NCI-H2227 (cell line): ENCODE data around the gene S100Z.
"Not testable (repeated sequence)": the region's sequence is repeated elsewhere in the genome, so short reads cannot be mapped to it uniquely, and the experiment has no call there.

Experiments
- DNase-seq: peaks from one replicate; lab custom pipeline; 2025; ENCODE audit not compliant: unreplicated experiment; lab: John Stamatoyannopoulos, UW

The S100Z gene

DNA sequence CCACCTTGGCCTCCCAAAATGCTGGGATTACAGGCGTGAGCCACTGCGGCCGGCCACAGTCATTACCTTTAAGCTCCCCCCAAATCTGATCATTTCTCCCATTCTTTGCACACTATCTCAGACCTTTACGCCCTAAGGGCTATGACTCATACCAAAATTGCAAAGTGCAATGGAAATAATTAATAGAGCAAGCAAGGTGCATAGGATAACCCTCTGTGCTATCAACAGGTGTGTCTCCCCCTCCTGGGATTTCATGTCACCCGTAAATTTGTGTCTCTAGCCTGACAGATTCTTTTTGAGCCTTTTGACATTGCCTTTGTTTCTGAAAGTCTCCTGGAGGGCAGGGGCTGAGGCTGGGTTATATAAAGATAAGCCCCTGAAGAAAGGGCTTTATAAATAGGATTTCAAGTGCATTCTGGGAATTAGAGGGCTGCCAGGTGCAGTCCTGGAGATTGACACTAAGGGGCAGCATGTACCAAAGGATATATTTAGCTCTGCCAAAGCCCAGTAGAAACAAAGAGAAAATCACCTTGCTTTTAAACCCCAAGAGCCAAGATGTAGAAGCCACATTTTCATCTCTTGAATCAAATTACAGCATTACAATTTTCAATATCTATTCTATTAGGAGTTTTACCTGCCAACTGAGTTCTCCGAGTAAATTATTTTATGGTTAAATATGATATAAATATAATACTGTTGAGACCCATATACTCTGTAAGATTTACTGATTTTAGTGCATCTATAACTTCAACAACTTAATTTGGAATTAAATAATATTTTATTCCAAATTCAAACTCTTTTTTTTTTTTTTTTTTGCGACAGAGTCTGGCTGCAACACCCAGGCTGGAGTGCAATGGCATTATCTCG is 18.2 kb downstream of the S100Z start:
- peak; percentile 53 for DNase-seq

DNA sequence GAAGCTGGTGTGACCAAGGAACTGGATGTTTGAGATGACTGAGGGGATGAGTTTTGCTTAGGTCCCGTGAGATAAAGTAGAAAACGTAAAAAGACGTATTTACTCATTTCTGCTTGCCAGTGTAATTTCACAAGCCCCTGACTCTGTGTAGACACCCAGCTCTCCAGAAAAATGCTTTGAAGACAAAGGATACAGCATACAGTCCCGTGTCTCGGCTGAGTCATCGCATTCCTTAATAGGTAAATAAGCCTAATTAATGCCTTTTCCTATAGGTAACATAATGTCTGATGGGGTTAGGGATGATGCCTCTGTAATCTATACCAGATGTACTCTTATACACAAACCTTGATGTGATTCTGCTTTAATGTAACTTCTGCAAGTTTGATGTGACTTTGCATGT is 20.2 kb downstream of the S100Z start:
- no peak for DNase-seq

DNA sequence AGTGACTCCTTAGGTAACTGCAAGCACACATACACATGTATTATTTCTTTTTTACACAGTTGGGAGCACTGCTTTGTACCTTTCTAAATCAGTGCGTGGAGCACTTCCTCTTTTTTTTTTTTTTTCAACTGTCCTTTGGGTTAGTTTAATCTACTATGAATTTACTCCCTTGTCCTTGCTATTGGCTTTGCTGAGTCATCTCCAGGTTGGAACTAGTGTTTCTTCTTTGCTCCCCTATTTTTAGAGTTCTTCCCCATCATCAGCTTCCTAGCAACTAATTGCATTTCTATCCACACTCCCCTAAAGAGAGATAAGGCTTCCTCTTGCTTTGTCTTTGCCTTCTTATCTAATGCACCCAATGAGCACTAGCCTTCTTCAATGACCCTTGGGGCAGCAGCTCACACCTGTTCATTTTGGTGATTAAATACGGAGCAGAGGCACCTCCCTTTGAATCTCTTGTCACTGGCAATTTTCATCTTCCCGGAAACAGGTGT is 24.3 kb downstream of the S100Z start:
- DNase-seq: no peak

DNA sequence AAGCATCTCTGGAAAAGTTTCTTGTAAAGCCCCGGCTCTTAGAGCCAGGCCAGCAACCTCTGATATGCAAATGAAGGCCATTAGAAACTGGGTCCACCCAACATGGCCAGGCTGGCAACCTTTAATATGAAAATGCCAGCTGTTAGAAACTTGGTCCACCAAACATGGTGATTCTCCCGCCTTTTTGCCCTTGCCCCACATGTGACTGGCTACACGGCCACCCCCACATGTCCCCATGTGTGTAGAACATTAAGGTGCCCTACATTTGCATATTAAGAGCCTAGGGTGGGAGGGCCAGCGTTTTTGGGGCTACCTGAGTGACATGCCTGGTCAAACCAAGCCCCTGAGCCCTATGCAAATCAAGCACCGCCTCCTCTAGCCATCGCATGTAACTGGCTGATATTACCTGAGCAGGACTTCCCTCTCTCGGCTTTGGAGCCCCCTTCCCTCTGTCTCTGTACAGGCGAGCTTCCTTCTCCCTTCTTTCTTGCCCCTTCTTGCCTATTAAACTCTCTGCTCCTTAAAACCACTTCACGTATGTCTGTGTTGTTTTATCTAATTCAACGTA is 39.0 kb downstream of the S100Z start:
- DNase-seq: no peak

DNA sequence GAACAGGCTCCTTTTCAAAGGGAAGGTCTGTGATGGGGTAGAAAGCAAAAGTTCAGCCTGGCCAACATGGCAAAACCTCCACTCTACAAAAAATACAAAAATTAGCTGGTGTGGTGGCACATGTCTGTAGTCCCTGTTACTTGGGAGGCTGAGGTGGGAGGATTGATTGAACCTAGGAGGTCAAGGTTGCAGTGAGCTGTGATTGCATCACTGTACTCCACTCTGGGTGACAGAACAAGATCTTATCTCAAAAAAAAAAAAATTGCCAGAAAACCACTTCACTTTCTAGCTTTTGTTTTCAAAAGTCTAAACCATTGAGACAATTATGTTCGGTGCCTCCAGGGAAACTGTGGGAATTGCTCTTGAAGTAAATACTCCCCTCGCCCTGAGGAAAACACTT is 43.5 kb downstream of the S100Z start:
- DNase-seq: no peak

DNA sequence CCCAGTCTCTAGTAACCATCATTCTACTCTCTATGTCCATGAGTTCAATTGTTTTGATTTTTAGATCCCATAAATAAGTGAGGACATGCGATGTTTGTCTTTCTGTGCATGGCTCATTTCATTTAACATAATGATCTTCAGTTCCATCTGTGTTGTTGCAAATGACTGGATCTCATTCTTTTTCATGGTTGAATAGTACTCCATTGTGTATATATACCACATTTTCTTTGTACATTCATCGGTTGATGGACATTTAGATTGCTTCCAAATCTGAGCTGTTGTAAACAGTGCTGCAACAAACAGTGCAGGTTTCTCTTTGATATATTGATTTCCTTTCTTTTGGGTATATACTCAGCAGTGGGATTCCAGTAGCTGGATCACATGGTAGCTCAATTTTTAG is 46.4 kb downstream of the S100Z start:
- DNase-seq: no peak

DNA sequence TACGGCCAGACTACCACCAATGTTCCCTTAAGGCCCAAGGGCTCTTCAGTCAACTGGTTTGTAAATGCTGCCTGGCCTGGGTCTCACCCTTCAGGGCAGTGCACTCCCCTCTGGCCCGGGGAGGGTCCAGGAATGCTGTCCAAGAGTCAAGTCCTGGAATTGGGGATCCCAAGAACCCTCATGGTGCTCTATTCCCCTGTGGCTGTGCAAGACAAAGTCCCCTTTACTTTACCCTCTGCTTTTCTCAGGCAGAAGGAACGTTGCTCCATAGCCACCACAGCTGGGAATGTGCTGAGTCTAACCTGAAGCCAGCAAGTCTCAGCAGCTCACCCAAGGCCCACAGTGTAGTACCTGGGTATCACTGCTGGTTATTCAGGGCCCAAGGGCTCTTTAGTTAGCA is 51.7 kb downstream of the S100Z start:
- DNase-seq: no peak

DNA sequence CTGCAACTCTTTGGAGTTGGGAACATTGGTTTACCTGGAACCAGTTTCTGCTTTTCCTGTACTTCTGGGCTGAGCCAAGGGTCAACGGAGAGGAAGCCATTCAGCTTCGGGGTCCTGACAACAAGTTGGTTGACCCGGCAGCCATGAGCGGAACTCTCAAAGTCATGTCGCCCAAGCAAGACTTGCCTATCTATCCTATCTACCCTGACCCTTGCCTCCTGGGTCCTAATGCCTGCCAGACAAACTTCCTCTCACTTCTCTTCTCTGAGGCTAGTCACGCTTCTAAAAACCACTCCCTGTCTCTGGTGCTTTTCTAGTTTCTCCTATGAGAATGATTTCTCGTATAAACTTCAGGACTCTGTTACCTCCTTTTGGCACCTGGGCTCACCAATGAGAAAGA is 58.4 kb downstream of the S100Z start:
- DNase-seq: no peak

DNA sequence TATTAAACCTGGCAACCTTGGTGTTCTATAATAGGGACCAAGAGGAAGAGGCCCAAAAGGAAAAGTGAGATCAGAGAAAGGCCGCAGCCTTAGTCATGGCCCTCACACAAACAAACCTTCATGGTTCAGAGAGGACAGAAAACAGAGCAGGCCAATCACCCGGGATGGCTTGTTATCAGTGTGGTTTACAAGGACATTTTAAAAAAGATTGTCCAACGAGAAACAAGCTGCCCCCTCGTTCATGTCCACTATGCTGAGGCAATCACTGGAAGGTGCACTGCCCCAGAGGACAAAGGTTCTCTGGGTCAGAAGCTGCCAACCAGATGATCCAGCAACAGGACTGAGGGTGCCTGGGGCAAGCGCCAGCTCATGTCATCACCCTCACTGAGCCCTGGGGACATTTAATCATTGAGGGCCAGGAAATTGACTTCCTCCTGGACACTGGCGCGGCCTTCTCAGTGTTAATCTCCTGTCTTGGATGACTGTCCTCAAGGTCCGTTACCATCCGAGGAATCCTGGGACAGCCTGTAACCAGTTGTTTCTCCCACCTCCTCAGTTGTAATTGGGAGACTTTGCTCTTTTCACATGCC is 60.6 kb downstream of the S100Z start:
- DNase-seq: not testable (repeated sequence)

DNA sequence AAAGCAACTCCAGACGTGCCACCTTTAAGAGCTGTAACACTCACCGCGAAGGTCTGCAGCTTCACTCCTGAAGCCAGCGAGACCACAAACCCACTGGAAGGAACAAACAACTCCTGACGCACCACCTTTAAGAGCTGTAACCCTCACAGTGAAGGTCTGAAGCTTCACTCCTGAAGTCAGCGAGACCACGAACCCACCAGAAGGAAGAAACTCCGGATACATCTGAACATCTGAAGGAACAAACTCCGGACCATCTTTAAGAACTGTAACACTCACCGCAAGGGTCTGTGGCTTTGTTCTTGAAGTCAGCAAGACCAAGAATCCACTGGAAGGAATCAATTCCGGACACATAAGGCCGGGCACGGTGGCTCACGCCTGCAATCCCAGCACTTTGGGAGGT is 64.9 kb downstream of the S100Z start:
- DNase-seq: not testable (repeated sequence)

DNA sequence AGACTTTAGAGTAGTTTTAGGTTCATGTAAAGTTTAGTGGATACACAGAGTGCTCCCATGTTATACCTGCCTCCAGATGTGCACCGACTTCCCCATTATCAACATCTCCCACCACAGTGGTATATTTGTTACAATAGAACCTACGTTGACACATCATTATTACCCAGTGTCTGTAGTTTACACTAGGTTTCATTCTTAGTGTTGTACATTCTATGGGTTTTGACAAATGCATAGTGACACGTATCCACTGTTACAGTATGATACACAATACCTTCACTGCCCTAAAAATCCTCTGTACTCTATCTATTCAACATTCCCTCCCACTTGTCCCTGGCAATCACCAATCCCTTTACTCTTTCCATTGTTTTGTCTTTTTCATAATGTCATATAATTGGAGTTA is 68.7 kb downstream of the S100Z start:
- no peak for DNase-seq

DNA sequence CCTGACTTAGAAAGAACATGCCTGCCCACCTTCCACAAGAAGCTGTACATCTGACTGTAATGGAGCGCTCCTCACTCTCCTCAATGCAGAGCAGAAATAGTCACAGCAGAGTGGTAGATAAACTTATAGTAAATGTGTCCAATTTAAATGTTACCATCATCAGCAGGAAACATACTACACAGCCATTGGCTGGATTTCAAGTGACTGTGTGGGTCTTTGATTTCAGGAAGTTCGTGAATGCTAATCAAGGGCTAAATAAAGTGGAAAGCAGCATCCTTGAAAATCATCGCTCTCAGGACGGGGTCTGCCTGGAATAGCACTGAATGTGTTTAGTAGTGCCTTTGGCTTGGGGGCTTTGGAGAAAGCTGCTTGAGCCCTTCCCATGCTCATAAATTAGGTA is 70.7 kb downstream of the S100Z start:
- no peak for DNase-seq

DNA sequence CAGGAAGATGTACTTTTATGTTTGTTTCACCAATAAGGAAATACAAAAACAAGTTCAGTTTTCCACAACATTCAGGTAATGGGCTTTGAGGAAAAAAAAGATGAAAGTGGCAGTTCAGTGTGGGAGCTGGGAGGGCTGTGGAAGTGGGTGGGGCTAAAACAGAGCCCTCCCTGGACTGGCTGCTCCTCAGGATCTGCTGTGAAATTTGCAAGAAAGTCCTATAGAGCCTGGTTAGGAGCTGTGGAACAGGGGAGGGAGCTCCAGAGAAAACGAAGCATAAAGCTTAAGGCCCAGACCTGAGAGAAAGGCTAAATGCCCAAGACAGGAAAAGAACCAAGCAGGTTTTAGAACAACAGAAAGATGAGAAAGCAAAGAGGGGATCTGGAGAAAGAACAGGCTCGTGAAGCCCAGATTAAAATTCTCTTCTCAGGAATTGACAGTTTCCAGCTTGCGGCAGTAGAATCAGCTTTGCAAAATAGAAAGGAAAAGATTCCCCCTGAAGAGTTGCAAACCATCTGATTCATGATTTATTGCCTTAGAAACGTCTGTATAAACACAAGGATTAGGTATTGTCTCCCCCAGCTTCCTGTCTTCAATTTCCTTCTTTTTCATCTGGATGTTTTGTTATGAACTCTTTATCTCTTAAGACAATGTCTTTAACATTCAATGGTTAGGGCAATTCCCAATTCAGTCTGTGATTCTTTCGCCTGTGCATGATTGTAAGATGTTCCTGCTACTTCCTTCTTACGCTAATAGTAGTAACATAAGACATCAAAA is 76.7 kb downstream of the S100Z start:
- no peak for DNase-seq

DNA sequence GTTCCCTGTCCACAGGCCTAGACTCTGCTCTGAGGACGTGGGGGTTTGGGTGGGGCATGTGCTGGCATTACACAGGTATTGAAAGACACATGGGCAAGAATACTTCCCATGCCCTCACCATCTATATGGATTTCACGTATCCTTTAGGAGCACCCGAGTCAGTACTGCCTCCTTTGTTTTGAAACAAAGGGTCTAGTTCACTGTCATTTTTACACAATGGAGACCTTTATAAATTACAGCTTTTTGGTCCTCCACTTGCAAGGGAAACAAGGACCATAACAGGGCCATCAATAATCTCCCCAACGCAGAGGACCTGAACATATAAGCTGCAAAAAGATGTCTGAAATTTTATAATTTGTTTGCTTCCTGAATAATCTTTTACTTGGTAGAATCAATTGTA is 78.1 kb downstream of the S100Z start:
- no peak for DNase-seq

DNA sequence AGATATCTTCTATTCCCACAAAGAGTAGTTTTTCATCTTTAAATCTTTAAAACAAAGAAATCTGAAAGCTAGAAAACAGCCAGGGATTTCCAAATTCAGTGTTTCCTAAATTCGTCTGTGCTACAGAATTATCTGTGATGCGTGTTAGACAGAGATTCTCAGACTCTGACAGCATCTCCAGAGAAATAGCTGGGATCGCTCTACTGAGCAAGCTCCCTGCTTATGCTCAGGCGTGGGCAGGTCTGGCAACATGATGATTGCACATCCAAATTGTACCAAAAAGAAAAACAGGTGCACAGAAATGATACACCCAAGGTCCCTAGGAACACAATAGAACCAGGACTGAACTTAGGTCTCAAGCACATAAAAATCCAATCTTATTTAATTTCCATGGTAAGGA is 80.3 kb downstream of the S100Z start:
- DNase-seq: no peak

DNA sequence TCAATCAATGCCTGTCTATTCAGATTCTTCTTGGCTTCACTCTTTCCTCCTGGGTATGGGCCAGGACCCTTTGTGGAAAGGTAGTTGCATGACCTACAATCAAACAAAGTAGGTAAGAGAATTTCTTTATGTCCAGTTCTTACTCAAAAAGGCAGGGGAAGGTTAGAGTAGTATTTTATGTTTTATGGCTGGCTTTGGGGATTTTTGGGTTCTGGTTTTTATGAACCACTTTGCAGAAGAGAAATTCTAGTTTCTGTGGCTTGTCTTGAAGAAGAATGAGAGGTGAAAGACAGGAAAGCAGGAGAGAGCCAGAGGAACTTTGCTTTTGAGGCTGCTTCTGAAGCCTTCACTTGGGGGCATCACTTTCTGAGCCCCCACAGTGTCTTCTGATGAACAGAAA is 88.4 kb downstream of the S100Z start:
- no peak for DNase-seq

DNA sequence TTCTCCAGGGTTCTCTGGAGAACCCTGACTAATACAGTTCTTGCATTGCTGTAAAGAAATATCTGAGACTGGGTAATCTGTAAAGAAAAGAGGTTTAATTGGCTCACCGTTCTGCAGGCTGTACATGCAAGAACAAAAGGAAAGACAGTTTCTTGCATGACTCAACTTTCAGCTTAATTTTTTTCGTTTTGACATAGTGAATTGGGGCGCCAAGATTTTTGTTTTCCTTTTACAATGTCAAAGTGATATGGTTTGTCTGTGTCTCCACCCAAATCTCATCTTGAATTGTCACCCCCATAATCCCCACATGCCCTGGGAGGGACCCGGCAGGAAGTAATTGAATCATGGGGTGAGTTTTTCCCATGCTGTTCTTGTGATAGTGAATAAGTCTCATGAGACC is 91.2 kb downstream of the S100Z start:
- DNase-seq: no peak

DNA sequence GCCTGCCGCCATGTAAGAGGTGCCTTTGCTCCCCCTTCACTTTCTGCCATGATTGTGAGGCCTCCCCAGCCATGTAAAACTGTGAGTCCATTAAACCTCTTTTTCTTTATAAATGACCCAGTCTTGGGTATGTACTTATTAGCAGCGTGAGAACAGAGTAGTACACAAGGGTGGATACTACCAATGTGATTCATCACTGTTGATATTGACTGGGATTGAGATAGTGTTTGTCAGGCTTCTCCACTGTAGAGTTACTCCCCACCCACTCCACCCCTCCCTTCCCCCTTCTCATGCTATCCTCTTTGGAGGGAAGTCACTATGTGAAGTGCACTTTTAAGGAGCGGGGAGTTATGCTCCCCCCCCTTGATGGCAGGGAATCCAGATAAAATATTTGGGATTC is 91.6 kb downstream of the S100Z start:
- no peak for DNase-seq

DNA sequence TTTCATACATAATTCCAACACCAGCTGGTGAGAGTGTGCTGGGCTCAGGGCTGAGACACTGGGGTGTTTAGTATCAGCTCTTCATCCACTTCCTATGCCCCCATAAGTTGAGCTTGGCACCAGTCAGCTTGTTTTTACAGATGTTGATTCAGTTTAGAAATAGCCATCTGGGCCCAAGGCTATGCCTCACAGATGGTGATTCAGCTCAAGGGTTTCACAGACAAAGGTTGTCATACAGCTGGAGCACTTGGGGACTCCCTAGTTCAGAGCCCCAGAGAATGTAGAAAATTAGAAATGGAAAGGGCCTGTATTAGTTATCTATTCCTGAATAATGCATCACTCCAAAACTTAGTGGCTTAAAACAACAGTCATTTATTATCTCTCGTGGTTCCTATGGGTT is 92.8 kb downstream of the S100Z start:
- DNase-seq: no peak

DNA sequence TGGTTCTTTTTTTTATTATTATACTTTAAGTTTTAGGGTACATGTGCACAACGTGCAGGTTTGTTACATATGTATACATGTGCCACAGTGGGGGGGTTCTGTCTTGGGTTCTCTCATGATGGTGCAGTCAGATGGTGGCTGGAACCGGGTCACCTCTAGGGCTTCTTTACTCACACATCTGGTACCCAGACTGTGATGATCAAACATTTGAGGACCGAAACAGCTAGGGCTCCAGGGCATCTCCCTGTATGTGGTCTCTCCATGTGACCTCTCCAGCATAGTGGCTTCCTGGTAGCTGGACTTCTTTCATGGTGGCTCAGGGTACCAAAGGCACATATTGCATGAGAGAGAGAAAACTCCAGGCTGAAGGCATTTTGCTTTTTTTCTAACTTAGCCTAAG is 93.2 kb downstream of the S100Z start:
- DNase-seq: no peak

DNA sequence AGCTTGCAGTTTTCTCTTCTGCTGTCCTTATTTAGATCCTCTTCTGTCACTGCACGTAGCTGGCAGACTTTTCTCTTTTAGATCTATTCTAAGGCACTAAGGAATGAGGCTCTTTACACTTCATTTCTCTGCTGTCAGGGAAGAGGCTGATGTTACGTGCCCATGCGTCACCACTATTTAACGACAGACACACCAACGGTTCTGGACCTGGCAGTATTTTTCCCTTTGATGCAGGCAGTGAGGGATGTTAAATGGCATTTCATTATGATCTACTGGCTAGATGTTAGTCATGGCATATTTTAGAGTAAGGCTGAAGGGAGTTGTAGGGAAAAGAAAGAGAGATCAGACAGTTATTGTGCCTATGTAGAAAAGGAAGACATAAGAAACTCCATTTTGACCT is 94.8 kb downstream of the S100Z start:
- no peak for DNase-seq

DNA sequence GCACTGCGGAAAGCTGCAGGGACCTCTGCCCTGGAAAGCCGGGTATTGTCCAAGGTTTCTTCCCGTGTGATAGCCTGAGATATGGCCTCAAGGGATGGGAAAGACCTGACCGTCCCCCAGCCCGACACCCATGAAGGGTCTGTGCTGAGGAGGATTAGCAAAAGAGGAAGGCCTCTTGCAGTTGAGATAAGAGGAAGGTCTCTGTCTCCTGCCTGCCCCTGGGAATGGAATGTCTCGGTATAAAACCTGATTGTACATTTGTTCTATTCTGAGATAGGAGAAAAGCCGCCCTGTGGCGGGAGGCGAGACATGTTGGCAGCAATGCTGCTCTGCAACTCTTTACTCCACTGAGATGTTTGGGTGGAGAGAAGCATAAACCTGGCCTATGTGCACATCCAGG is 95.4 kb downstream of the S100Z start:
- DNase-seq: not testable (repeated sequence)
